Parathyroid adenoma (tissue), 2 donors: ENCODE data around the gene PINLYP.

Experiments
- H2AFZ ChIP-seq: fragments of 300-600 bp; sonication (generic); one replicate; pipeline ENCODE4 v1.7.0; 2017; ENCODE audit warnings: antibody characterized with exemption, mild to moderate bottlenecking
- H3K27ac ChIP-seq: fragments of 300-600 bp; sonication (generic); one replicate; pipeline ENCODE4 v1.7.0; 2017
- H3K27me3 ChIP-seq: fragments of 300-600 bp; sonication (generic); one replicate; pipeline ENCODE4 v1.7.0; 2017; ENCODE audit warnings: low read length; ENCODE audit not compliant: control insufficient read depth, insufficient read depth
- H3K36me3 ChIP-seq: fragments of 300-600 bp; sonication (generic); one replicate; pipeline ENCODE4 v1.7.0; 2017; ENCODE audit warnings: low read length; ENCODE audit not compliant: control insufficient read depth, insufficient read depth
- H3K4me1 ChIP-seq: fragments of 300-600 bp; sonication (generic); one replicate; pipeline ENCODE4 v1.7.0; 2017; ENCODE audit warnings: control low read depth
- H3K4me2 ChIP-seq: fragments of 300-600 bp; sonication (generic); one replicate; pipeline ENCODE4 v1.7.0; 2017; ENCODE audit warnings: low read length
- H3K4me3 ChIP-seq: fragments of 300-600 bp; sonication (generic); one replicate; pipeline ENCODE4 v1.7.0; 2017; ENCODE audit warnings: low read depth, low read length
- H3K79me2 ChIP-seq: fragments of 300-600 bp; sonication (generic); one replicate; pipeline ENCODE4 v1.7.0; 2017; ENCODE audit warnings: control low read depth
- H3K9ac ChIP-seq: fragments of 300-600 bp; sonication (generic); one replicate; pipeline ENCODE4 v1.7.0; 2017; ENCODE audit warnings: mild to moderate bottlenecking
- H3K9me3 ChIP-seq: fragments of 300-600 bp; sonication (generic); one replicate; pipeline ENCODE4 v1.7.0; 2017; ENCODE audit warnings: low read length; ENCODE audit not compliant: control insufficient read depth
- TF ChIP-seq, protein P1 (sequence below): fragments of 300-600 bp; sonication (generic); IDR thresholded peaks from one replicate; pipeline ENCODE4 v1.7.0; 2017; ENCODE audit warnings: antibody characterized with exemption, mild to moderate bottlenecking
- donor health status: primary hyperparathyroidism.

Gene PINLYP

DNA sequence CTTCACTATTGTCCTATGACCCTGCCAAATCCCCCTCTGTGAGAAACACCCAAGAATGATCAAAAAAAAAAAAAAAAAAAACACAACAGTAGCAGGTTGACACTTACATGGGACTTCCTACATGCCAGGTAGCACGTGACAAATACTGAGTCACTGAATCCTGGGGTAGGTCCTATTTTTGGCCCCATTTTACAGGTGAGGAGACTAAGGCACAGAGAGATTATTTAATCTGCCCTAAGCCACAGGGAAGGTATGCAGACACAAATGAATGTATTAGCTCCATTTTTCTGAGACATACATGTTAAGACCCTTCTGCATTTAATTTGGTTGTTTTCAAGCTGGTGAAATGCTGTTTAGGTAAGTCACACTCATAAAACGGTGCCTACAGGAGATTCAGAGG, 26.9 kb upstream of the PINLYP start:
- no peak overlapping the region for H3K4me3 ChIP-seq
- H3K9ac ChIP-seq = no peak overlapping the region
- no peaks in the 10 kb centered on the region for H3K9me3 ChIP-seq
- no peak overlapping the region for H3K27ac ChIP-seq
- TF ChIP-seq, protein P1, sequence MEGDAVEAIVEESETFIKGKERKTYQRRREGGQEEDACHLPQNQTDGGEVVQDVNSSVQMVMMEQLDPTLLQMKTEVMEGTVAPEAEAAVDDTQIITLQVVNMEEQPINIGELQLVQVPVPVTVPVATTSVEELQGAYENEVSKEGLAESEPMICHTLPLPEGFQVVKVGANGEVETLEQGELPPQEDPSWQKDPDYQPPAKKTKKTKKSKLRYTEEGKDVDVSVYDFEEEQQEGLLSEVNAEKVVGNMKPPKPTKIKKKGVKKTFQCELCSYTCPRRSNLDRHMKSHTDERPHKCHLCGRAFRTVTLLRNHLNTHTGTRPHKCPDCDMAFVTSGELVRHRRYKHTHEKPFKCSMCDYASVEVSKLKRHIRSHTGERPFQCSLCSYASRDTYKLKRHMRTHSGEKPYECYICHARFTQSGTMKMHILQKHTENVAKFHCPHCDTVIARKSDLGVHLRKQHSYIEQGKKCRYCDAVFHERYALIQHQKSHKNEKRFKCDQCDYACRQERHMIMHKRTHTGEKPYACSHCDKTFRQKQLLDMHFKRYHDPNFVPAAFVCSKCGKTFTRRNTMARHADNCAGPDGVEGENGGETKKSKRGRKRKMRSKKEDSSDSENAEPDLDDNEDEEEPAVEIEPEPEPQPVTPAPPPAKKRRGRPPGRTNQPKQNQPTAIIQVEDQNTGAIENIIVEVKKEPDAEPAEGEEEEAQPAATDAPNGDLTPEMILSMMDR = no peak
- H3K4me2 ChIP-seq = no peak overlapping the region
- no peaks in the 10 kb centered on the region for H3K4me1 ChIP-seq
- no peak overlapping the region for H2AFZ ChIP-seq
- no peaks in the 10 kb centered on the region for H3K36me3 ChIP-seq
- H3K27me3 ChIP-seq = no peaks in the 10 kb centered on the region
- no peaks in the 10 kb centered on the region for H3K79me2 ChIP-seq

DNA sequence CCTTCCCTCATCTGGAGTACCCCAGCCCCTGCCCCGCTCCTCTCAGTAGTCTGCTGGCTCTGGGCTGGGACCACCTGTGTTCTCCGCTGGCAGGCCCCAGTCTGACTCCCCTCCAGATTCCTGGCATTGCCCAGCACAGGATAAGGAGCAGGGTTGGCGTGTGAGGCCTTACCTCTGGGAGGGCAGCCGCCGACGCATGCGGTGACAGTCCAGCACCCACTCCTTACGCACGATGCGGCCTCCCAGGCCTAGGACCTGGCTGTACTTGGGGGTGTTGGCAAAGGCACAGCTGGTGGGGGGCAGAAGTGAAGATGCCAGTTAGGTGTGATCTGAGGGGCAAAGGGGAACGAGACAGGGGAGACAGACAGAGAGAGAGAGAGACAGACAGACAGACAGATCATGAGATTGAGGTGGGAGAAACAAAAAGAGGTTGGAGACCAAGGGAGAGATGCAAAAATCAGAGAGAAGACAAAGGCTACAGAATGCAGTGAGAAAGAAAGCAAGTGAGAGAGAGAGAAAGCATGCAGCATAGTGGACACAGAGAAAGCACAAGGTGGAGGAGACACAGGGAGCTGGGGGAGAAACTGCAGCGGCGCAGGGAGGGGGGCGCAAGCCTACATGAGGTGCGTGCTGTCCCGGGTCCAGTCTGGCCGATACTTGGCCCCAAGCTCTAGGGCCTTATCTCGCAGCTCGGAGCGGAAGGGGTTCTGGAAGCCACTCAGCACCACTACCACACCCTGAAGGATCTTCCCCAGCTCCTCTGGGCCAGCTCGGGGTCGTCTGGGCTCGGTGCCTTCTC, 24.0 kb upstream of the PINLYP start:
- H3K9ac ChIP-seq = no peak overlapping the region
- H3K79me2 ChIP-seq = peaks cover 7% of the 10 kb centered on the region
- no peaks in the 10 kb centered on the region for H3K36me3 ChIP-seq
- H3K27me3 ChIP-seq = no peaks in the 10 kb centered on the region
- H3K9me3 ChIP-seq = no peaks in the 10 kb centered on the region
- H2AFZ ChIP-seq = no peak overlapping the region
- TF ChIP-seq, protein P1 = no peak
- no peak overlapping the region for H3K4me3 ChIP-seq
- no peaks in the 10 kb centered on the region for H3K4me1 ChIP-seq
- no peak overlapping the region for H3K4me2 ChIP-seq
- H3K27ac ChIP-seq = no peak overlapping the region

DNA sequence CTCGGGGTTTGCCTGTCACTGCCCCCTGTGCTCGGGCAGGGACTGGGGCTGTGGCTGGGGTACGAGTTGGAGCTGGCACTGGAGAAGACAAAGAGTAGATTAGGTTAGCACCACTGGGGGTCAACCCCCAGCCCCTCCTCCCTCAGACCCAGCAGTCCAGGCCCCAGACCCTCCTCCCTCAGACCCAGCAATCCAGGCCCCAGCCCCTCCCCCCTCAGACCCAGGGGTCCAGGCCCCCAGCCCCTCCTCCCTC, 23.5 kb upstream of the PINLYP start:
- Histone ChIP-seq H3K36me3 (no peaks in the 10 kb centered on the region), H3K9me3 (no peaks in the 10 kb centered on the region), H3K27ac (no peak overlapping the region), H3K4me3 (no peak overlapping the region), H3K4me1 (no peaks in the 10 kb centered on the region), H3K9ac (no peak overlapping the region), H2AFZ (no peak overlapping the region), H3K4me2 (no peak overlapping the region), H3K79me2 (peaks cover 7% of the 10 kb centered on the region), H3K27me3 (no peaks in the 10 kb centered on the region)
- TF ChIP-seq, protein P1 = no peak

DNA sequence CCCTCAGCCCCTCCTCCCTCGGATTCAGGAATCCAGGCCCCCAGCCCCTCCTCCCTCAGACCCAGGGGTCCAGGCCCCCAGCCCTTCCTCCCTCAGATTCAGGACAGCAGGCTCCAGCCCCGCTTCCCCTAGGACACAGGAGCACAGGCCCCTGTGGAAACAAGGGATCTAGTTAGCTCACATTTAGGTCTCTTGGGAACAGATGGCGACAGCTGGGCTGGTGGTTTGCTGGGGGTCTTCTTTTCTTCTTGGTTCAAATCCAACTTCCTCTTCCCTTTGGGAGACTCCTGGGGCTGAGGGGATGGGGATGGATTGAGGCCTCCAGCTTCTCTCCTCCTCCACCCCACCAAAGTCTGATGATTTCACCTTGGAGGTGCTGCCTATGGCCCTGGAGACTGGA, 23.0 kb upstream of the PINLYP start:
- no peak overlapping the region for H3K9ac ChIP-seq
- TF ChIP-seq, protein P1 = no peak
- H3K9me3 ChIP-seq = no peaks in the 10 kb centered on the region
- no peaks in the 10 kb centered on the region for H3K4me1 ChIP-seq
- no peak overlapping the region for H3K4me2 ChIP-seq
- H3K27ac ChIP-seq = no peak overlapping the region
- peaks cover 7% of the 10 kb centered on the region for H3K79me2 ChIP-seq
- no peak overlapping the region for H2AFZ ChIP-seq
- H3K27me3 ChIP-seq = no peaks in the 10 kb centered on the region
- H3K4me3 ChIP-seq = no peak overlapping the region
- no peaks in the 10 kb centered on the region for H3K36me3 ChIP-seq

DNA sequence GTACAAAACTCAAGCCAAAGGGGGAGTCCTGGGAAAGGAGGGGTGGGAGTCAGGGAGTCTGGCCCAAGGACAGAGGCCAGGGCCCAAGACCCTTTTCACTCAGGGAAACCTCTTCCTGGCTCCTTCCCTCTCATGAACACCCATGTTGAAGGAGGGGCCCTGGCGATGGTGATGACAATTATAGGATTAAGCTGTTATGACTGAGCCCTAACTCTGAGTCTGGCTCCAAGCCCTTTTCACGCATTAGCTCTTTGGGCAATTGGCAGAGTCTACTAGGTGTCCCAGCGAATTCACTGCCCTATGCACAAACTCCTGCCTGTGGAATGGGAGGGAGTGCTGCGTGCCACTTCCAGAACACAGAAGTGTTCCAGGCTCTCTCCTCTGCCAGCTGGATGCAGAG, 21.9 kb upstream of the PINLYP start:
- H3K9me3 ChIP-seq = no peaks in the 10 kb centered on the region
- no peaks in the 10 kb centered on the region for H3K4me1 ChIP-seq
- H3K36me3 ChIP-seq = no peaks in the 10 kb centered on the region
- H3K4me3 ChIP-seq = no peak overlapping the region
- H3K4me2 ChIP-seq = no peak overlapping the region
- peaks cover 7% of the 10 kb centered on the region for H3K79me2 ChIP-seq
- H3K27me3 ChIP-seq = no peaks in the 10 kb centered on the region
- TF ChIP-seq, protein P1 = no peak
- no peak overlapping the region for H2AFZ ChIP-seq
- H3K27ac ChIP-seq = no peak overlapping the region
- H3K9ac ChIP-seq = no peak overlapping the region
